ENCODE measurements around the gene LRRC4B.

The LRRC4B gene

DNA sequence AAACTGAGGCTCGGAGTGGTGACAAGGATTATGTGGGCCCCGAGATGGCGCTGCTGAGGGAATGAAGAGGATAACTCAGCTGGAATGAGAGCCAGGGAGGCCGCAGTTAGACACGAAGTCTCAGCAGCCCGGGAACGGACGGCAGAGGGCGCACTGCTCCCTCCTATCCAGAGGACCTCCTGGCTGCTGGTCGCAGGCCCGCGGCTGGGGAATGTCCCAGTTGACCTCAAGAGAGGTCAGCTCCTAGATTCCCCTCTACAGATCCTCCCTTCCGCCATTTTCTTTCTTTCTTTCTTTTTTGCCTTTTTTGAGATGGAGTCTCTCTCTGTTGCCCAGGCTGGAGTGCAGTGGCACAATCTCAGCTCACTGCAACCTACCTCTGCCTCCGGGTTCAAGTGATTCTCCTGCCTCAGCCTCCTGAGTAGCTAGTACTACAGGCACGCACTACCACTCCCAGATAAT lies 30.4 kb downstream of the LRRC4B start:
- no peaks in the 10 kb centered on the region for H3K9me3 ChIP-seq (ENCODE audit: control insufficient read depth, low read length)
- no peak overlapping the region for H3K27ac ChIP-seq
- no peak overlapping the region for H2AFZ ChIP-seq
- no peaks in the 10 kb centered on the region for H3K4me1 ChIP-seq
- no peaks in the 10 kb centered on the region for H3K79me2 ChIP-seq
- no peak overlapping the region for H3K4me3 ChIP-seq (ENCODE audit: low read depth, low read length)
- no peaks in the 10 kb centered on the region for H3K27me3 ChIP-seq (ENCODE audit: control insufficient read depth, insufficient read depth, low read length)
- no peaks in the 10 kb centered on the region for H3K36me3 ChIP-seq (ENCODE audit: control insufficient read depth, insufficient read depth, low read length)
- TF ChIP-seq, protein P1, sequence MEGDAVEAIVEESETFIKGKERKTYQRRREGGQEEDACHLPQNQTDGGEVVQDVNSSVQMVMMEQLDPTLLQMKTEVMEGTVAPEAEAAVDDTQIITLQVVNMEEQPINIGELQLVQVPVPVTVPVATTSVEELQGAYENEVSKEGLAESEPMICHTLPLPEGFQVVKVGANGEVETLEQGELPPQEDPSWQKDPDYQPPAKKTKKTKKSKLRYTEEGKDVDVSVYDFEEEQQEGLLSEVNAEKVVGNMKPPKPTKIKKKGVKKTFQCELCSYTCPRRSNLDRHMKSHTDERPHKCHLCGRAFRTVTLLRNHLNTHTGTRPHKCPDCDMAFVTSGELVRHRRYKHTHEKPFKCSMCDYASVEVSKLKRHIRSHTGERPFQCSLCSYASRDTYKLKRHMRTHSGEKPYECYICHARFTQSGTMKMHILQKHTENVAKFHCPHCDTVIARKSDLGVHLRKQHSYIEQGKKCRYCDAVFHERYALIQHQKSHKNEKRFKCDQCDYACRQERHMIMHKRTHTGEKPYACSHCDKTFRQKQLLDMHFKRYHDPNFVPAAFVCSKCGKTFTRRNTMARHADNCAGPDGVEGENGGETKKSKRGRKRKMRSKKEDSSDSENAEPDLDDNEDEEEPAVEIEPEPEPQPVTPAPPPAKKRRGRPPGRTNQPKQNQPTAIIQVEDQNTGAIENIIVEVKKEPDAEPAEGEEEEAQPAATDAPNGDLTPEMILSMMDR (IDR thresholded peaks at IDR 0.05), result peak; percentile 76
- H3K9ac ChIP-seq, result no peak overlapping the region
- no peak overlapping the region for H3K4me2 ChIP-seq (ENCODE audit: low read length)

DNA sequence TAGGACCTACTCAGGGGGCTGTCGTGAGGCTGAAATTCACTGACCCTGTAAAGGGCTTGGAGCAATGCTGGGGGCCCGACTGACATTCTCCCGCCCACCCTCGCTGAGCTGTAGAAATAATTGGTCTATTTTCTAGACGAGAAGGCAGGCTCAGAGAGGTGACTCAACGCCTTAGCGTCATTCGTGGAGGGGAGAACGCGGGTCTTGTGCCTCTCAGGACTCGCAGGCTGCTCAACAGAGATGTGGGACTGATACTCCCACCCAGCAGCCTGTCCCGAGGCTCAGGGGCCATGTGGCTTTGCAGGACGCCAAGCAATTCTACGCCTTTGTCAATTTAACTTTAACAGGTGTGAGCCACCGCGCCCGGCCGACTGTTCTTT lies 30.9 kb downstream of the LRRC4B start:
- Histone ChIP-seq H3K9me3 (ENCODE audit: control insufficient read depth, low read length) (no peaks in the 10 kb centered on the region), H3K79me2 (no peaks in the 10 kb centered on the region), H3K27me3 (ENCODE audit: control insufficient read depth, insufficient read depth, low read length) (no peaks in the 10 kb centered on the region), H3K4me1 (no peaks in the 10 kb centered on the region), H3K9ac (no peak overlapping the region), H3K27ac (no peak overlapping the region), H3K36me3 (ENCODE audit: control insufficient read depth, insufficient read depth, low read length) (no peaks in the 10 kb centered on the region), H3K4me2 (ENCODE audit: low read length) (no peak overlapping the region), H2AFZ (no peak overlapping the region), H3K4me3 (ENCODE audit: low read depth, low read length) (no peak overlapping the region)
- TF ChIP-seq, protein P1 (IDR thresholded peaks at IDR 0.05), result no peak

- Histone ChIP-seq H3K4me2 (ENCODE audit: low read length) (no peak overlapping the region), H3K27me3 (ENCODE audit: control insufficient read depth, insufficient read depth, low read length) (no peaks in the 10 kb centered on the region), H3K79me2 (no peaks in the 10 kb centered on the region), H2AFZ (no peak overlapping the region), H3K9me3 (ENCODE audit: control insufficient read depth, low read length) (no peaks in the 10 kb centered on the region), H3K4me3 (ENCODE audit: low read depth, low read length) (no peak overlapping the region), H3K36me3 (ENCODE audit: control insufficient read depth, insufficient read depth, low read length) (no peaks in the 10 kb centered on the region), H3K9ac (no peak overlapping the region), H3K27ac (no peak overlapping the region), H3K4me1 (no peaks in the 10 kb centered on the region)
- TF ChIP-seq, protein P1 (IDR thresholded peaks at IDR 0.05), result peak; percentile 7
Observed at GRCh38 chr19:50536662-50537305, 31.5 kb downstream of the LRRC4B start.

GRCh38 chr19:50535672-50536187 lies 32.5 kb downstream of the LRRC4B start:
- Histone ChIP-seq H3K9ac (no peak overlapping the region), H3K9me3 (ENCODE audit: control insufficient read depth, low read length) (no peaks in the 10 kb centered on the region), H3K4me3 (ENCODE audit: low read depth, low read length) (no peak overlapping the region), H3K27ac (no peak overlapping the region), H3K4me1 (no peaks in the 10 kb centered on the region), H3K4me2 (ENCODE audit: low read length) (no peak overlapping the region), H3K36me3 (ENCODE audit: control insufficient read depth, insufficient read depth, low read length) (no peaks in the 10 kb centered on the region), H3K79me2 (no peaks in the 10 kb centered on the region), H2AFZ (peak overlapping the region; percentile 13), H3K27me3 (ENCODE audit: control insufficient read depth, insufficient read depth, low read length) (no peaks in the 10 kb centered on the region)
- TF ChIP-seq, protein P1 (IDR thresholded peaks at IDR 0.05), result no peak

GRCh38 chr19:50534478-50534877 lies 33.8 kb downstream of the LRRC4B start:
- Histone ChIP-seq H3K36me3 (ENCODE audit: control insufficient read depth, insufficient read depth, low read length) (no peaks in the 10 kb centered on the region), H2AFZ (no peak overlapping the region), H3K79me2 (no peaks in the 10 kb centered on the region), H3K4me1 (no peaks in the 10 kb centered on the region), H3K4me2 (ENCODE audit: low read length) (no peak overlapping the region), H3K9me3 (ENCODE audit: control insufficient read depth, low read length) (no peaks in the 10 kb centered on the region), H3K4me3 (ENCODE audit: low read depth, low read length) (no peak overlapping the region), H3K9ac (no peak overlapping the region), H3K27ac (no peak overlapping the region), H3K27me3 (ENCODE audit: control insufficient read depth, insufficient read depth, low read length) (no peaks in the 10 kb centered on the region)
- TF ChIP-seq, protein P1 (IDR thresholded peaks at IDR 0.05), result no peak
